Glutamatergic neuron (in vitro differentiated cells): ENCODE measurements around the gene NOP16. TPM values are rescaled to one million over a fixed set of nuclear protein-coding genes. Genes with fewer than 3 reads are reported as not detected.

Experiments
- DNase-seq: peaks from one replicate; pipeline ENCODE4 v3.0.0; 2022
- H3K27ac Mint-ChIP-seq: one replicate; pipeline ENCODE4 v1.8.0; 2020; ENCODE audit warnings: mild to moderate bottlenecking, mixed read lengths, inconsistent platforms; ENCODE audit not compliant: unreplicated experiment
- H3K27me3 Mint-ChIP-seq: one replicate; pipeline ENCODE4 v1.8.0; 2020; ENCODE audit warnings: mild to moderate bottlenecking, moderate library complexity, mixed read lengths, inconsistent platforms; ENCODE audit not compliant: unreplicated experiment
- H3K36me3 Mint-ChIP-seq: one replicate; pipeline ENCODE4 v1.8.0; 2020; ENCODE audit warnings: mild to moderate bottlenecking, mixed read lengths, inconsistent platforms; ENCODE audit not compliant: unreplicated experiment
- H3K4me1 Mint-ChIP-seq: one replicate; pipeline ENCODE4 v1.8.0; 2020; ENCODE audit warnings: mild to moderate bottlenecking, low read depth, mixed read lengths, inconsistent platforms; ENCODE audit not compliant: unreplicated experiment
- H3K4me3 Mint-ChIP-seq: one replicate; pipeline ENCODE4 v1.8.0; 2020; ENCODE audit warnings: mild to moderate bottlenecking, mixed read lengths, inconsistent platforms; ENCODE audit not compliant: unreplicated experiment
- H3K9me3 Mint-ChIP-seq: one replicate; pipeline ENCODE4 v1.8.0; 2020; ENCODE audit warnings: mild to moderate bottlenecking, moderate library complexity, mixed read lengths, inconsistent platforms; ENCODE audit not compliant: unreplicated experiment
- total RNA-seq: library from RNA; stranded (reverse); fragmentation: NEBNext Ultra II Directional; extraction: Animal tissue kit (Norgen Biotek cat#: 25700); gene quantifications from one replicate; pipeline ENCODE4 v1.2.1, GENCODE V29; 2021; ENCODE audit not compliant: unreplicated experiment
- TF ChIP-seq, protein P1 (sequence below): fragments of 200-600 bp; sonication (generic); IDR thresholded peaks from one replicate; pipeline ENCODE4 v1.5.0; 2021; ENCODE audit not compliant: partially characterized antibody, unreplicated experiment

NOP16 gene
- total RNA-seq, 1 donor from 2014 or later: 18.6 TPM

DNA sequence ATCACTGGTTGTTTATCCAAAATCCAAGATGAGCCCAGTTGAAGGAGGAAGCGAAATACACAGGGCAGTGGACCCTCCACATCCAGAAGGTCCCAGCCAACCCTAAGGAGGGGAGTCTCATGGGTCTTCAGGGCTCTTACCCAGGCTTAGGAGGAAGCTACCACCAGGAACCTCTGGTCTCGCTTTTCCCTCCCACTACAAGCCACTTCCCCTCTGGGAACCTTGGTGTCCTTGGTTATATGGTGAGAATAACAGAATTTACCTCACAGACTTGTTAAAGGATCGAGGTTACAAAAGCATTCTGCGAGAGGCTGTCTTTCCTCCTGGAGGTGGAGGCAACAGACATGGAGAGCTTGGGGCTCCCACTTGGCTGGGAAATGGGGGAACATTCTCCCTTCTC lies 3.6 kb upstream of the NOP16 start:
- Mint-ChIP-seq H3K27ac (peak overlapping the region; percentile 12), H3K36me3 (no peaks in the 10 kb centered on the region), H3K9me3 (peaks cover 11% of the 10 kb centered on the region), H3K4me3 (peak overlapping the region; percentile 9), H3K27me3 (peaks cover 11% of the 10 kb centered on the region), H3K4me1 (peaks cover 20% of the 10 kb centered on the region)
- DNase-seq: no peak
- TF ChIP-seq, protein P1, sequence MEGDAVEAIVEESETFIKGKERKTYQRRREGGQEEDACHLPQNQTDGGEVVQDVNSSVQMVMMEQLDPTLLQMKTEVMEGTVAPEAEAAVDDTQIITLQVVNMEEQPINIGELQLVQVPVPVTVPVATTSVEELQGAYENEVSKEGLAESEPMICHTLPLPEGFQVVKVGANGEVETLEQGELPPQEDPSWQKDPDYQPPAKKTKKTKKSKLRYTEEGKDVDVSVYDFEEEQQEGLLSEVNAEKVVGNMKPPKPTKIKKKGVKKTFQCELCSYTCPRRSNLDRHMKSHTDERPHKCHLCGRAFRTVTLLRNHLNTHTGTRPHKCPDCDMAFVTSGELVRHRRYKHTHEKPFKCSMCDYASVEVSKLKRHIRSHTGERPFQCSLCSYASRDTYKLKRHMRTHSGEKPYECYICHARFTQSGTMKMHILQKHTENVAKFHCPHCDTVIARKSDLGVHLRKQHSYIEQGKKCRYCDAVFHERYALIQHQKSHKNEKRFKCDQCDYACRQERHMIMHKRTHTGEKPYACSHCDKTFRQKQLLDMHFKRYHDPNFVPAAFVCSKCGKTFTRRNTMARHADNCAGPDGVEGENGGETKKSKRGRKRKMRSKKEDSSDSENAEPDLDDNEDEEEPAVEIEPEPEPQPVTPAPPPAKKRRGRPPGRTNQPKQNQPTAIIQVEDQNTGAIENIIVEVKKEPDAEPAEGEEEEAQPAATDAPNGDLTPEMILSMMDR: no peak

GRCh38 chr5:176391479-176391878 lies 3.1 kb upstream of the NOP16 start:
- Mint-ChIP-seq H3K4me3 (no peak overlapping the region), H3K36me3 (no peaks in the 10 kb centered on the region), H3K4me1 (peaks cover 16% of the 10 kb centered on the region), H3K9me3 (peaks cover 11% of the 10 kb centered on the region), H3K27ac (peak overlapping the region; percentile 12), H3K27me3 (peaks cover 11% of the 10 kb centered on the region)
- no peak for DNase-seq
- TF ChIP-seq, protein P1: no peak

DNA sequence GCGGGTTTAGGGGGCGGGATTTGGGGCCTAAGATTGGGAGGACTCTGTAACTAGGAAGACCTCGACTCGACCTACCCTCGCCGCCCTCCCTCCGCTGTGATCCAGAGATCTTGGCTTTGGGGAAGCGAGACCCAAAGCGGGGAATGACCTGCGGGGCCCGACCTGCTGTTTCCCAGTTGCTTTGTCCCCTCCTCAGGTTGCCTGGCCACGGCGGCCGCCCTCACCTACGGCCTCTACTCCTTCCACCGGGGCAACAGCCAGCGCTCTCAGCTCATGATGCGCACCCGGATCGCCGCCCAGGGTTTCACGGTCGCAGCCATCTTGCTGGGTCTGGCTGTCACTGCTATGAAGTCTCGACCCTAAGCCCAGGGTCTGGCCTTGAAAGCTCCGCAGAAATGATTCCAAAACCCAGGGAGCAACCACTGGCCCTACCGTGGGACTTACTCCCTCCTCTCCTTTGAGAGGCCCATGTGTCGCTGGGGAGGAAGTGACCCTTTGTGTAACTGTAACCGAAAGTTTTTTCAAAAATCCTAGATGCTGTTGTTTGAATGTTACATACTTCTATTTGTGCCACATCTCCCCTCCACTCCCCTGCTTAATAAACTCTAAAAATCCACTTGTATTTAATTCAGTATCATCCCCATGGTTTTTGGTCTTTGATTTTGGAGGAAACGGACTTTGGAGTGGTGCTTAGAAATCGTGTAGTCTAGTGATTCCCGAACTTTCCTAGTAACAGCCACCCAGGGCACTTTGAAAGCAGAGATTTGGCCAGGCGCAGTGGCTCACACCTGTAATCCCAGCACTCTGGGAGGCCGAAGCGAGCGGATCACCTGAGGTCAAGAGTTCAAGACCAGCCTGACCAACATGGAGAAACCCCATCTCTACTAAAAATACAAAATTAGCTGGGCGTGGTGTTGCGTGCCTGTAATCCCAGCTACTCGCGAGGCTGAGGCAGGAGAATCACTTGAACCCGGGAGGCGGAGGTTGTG lies 1.0 kb upstream of the NOP16 start:
- Mint-ChIP-seq H3K9me3 (peaks cover 11% of the 10 kb centered on the region), H3K4me1 (peaks cover 11% of the 10 kb centered on the region), H3K27ac (peak overlapping the region; percentile 99), H3K27me3 (peaks cover 10% of the 10 kb centered on the region), H3K4me3 (peak overlapping the region; percentile 99), H3K36me3 (no peaks in the 10 kb centered on the region)
- no peak for DNase-seq
- TF ChIP-seq, protein P1: no peak

- TF ChIP-seq, protein P1: no peak
- Mint-ChIP-seq H3K9me3 (peaks cover 11% of the 10 kb centered on the region), H3K4me1 (peaks cover 11% of the 10 kb centered on the region), H3K4me3 (peak overlapping the region; percentile 99), H3K36me3 (no peaks in the 10 kb centered on the region), H3K27ac (peak overlapping the region; percentile 99), H3K27me3 (peaks cover 10% of the 10 kb centered on the region)
- DNase-seq: no peak
These were observed 375 bp downstream of the NOP16 start for GRCh38 chr5:176388003-176388443.

- TF ChIP-seq, protein P1: no peak
- H3K27ac Mint-ChIP-seq: peak overlapping the region; percentile 99
- H3K9me3 Mint-ChIP-seq: peaks cover 11% of the 10 kb centered on the region
- H3K36me3 Mint-ChIP-seq: no peaks in the 10 kb centered on the region
- peak overlapping the region; percentile 99 for H3K4me3 Mint-ChIP-seq
- H3K4me1 Mint-ChIP-seq: peaks cover 11% of the 10 kb centered on the region
- DNase-seq: no peak
- peaks cover 10% of the 10 kb centered on the region for H3K27me3 Mint-ChIP-seq
These were observed 943 bp downstream of the NOP16 start for GRCh38 chr5:176387384-176387925.
